CD4-positive, alpha-beta T cell treated with Interleukin-4 for 4 hours (primary cell): ENCODE results near the gene SELENOT.
"Not testable (repeated sequence)": the region's sequence is repeated elsewhere in the genome, so short reads cannot be mapped to it uniquely, and the experiment has no call there.

Experiments
- DNase-seq: peaks from one replicate; pipeline ENCODE4 v3.0.0-alpha.2; 2020

SELENOT gene

GRCh38 chr3:150603153-150603979 is at the start of gene SELENOT:
Gene SELENOT, plus strand, starts transcription at chr3:150603321. Its CDS starts 42 bp downstream, at chr3:150603363.
- DNase-seq = peak; percentile 94

- no peak for DNase-seq
Observed at GRCh38 chr3:150555859-150556436, 47.2 kb upstream of the SELENOT start.

- no peak for DNase-seq
Observed at GRCh38 chr3:150556792-150557191, 46.3 kb upstream of the SELENOT start.

DNA sequence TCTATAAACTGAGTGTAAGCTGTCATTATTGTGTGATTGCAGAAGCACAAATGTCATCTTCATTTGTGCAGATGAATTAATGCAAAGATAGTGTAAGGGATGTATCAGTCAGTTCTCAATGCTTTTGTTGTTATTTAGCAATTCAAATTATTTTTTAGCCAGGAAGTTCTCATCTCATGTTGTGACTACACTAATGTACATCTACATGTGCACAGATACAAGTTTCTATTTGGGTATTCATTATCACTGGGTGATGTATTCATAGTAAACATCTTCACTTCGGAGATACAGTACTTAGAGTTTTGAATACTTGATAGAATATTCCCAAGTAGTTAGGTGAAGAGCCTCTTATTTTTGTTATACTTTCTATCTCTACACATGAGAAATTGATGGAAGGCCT is 45.4 kb upstream of the SELENOT start:
- DNase-seq = no peak

- DNase-seq = no peak
Observed at GRCh38 chr3:150564243-150564642, 38.9 kb upstream of the SELENOT start.

GRCh38 chr3:150567328-150567727 is 35.8 kb upstream of the SELENOT start:
- DNase-seq = no peak

GRCh38 chr3:150577855-150578254 is 25.3 kb upstream of the SELENOT start:
- no peak for DNase-seq

GRCh38 chr3:150581174-150581573 is 21.9 kb upstream of the SELENOT start:
- DNase-seq = no peak

DNA sequence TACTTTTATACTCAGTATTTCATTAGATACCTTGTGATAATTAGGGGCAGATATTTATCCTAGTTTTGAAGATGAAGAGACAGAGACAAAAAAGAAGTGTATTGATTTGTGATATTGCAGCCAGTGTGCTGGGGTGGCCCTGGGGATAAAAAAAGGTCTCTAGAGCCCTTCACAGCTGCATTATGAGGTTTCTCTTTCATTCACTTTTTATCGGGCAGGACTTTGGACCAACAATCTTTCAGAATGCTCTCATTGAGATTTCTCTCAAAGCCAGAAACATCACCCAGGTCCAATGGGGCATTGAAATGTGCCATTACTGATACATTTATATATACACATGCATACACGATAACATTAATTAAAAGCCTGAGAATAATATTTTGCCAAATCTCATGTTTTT is 20.5 kb upstream of the SELENOT start:
- no peak for DNase-seq

- no peak for DNase-seq
Observed at GRCh38 chr3:150583028-150583427, 20.1 kb upstream of the SELENOT start.

DNA sequence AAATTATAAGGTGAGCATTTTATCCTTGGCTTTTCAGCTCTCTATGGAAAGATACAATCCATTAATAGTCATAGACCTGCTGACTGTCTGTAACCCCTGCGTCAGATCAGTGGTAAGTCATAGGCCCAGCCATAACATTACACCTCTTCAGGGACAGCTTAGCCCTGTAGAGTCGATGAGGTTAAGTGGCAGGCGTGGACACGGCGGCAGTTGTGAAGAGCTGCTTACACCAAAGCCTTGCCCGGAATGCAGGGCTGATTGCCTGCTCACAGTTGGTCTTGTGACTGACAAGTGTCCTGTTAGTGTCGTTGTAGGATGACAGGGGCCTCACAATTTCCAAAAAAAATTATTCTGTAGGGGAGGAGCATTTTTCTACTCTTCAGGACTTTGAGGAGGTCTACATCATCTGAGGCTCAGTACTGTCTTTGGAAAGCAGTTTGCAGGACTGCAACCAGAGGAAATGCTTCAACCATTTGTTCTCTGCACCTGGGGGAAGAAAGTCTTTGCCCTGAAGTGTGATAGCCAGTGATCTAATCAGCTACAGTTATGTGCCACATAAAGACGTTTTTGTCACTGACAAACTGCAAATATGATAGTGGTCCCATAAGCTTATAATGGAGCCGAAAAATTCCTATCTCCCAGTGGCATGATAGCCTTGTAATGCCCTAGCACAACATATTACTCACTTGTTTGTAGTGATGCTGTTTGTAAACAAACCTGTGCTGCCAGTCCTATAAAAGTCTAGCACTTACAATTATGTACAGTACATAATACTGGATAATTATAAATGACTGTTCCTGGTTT is 14.9 kb upstream of the SELENOT start:
- DNase-seq = no peak

DNA sequence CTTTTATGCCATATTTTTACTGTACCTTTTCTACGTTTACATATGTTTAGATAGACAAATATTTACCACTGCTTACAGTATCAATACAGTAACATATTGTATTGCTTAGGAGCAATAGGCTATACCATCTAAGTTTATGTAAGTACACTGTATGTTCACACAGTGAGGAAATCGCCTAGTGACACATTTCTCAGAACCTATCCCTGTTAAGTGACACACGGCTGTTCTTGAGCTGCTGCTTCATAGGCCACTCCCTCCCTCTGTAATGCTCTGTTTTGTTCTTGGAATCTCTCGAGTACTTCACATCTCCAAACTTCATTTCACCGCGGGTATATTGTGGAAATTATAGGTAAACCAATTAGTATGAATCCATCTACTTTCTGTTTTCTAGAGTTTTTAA is 13.4 kb upstream of the SELENOT start:
- DNase-seq = no peak

- no peak for DNase-seq
Observed at GRCh38 chr3:150594150-150594549, 9.0 kb upstream of the SELENOT start.

- no peak for DNase-seq
Observed at GRCh38 chr3:150597646-150598045, 5.5 kb upstream of the SELENOT start.

GRCh38 chr3:150599611-150600297 is 3.4 kb upstream of the SELENOT start:
- DNase-seq = peak; percentile 27

GRCh38 chr3:150600647-150601530 is 2.2 kb upstream of the SELENOT start:
- not testable (repeated sequence) for DNase-seq

- DNase-seq = no peak
Observed at GRCh38 chr3:150602426-150603152, 532 bp upstream of the SELENOT start.

DNA sequence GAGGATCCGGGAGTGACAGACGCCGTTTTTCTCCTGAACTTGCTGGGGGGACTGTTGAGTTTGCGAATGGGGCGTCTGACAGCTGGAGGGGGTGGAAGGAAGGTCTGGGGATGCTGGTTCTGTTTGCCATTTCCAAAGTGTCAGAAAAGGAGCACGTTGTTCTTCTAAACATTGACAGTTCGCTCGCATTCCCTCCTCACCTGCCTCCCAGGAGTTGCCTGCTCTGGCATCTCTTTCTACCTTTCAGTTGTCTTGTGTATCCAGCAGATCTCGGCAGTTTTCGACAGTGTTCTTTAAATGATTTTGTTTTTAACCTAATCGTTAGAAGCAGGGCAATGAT is 829 bp downstream of the SELENOT start:
- no peak for DNase-seq

DNA sequence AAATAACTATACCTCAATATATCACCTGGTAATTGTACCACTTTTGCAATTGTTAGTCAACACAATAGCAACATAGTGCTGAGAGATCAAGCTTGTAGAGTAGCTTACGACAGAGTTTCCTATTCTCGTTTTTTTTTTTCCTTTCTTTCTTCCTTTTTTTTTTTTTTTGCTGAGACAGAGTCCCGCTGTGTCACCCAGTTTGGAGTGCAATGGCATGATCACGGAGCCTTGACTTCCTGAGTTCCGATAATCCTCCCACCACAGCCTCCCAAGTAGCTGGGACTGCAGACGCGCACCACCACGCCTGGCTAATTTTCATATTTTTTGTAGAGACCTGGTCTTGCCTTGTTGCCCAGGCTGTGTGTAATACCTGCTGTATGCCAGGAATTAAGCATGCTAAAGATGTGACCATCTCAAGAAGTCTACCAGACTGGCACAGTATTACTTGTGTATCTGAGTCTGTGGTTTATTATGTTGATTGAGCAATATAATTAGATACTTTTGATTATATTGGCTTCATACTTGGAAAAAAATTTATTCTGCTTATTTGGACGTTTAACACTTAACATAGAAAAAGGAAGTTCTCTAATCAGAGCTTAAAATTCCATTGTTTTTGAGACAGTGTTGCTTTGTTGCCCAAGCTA is 3.0 kb downstream of the SELENOT start:
- no peak for DNase-seq

- no peak for DNase-seq
Observed at GRCh38 chr3:150607267-150608065, 4.3 kb downstream of the SELENOT start.
